K562 (cell line): ENCODE results near the gene PYROXD2. TPM values are rescaled to one million over a fixed set of nuclear protein-coding genes. Genes with fewer than 3 reads are reported as not detected.

ENCODE experiments used
- BDP1 ChIP-seq: IDR thresholded peaks from 3 replicates; pipeline ENCODE4 v1.6.1; 2011; ENCODE audit not compliant: insufficient read length, insufficient read depth
- CBX2 ChIP-seq: fragments of 200-600 bp; sonication (generic); IDR thresholded peaks from one replicate; pipeline ENCODE4 v1.6.1; 2012; ENCODE audit warnings: mild to moderate bottlenecking, low read length, inconsistent platforms; ENCODE audit not compliant: insufficient read depth, poor library complexity, severe bottlenecking
- CC2D1A ChIP-seq: fragments of 450-650 bp; IDR thresholded peaks from 2 replicates; pipeline ENCODE4 v1.6.1; 2017; ENCODE audit warnings: mild to moderate bottlenecking
- FIP1L1 ChIP-seq: fragments of 200-400 bp; formaldehyde crosslinking; IDR thresholded peaks from 2 replicates; pipeline ENCODE4 v1.6.1; 2018; ENCODE audit warnings: mild to moderate bottlenecking, low read depth, low read length; ENCODE audit not compliant: poor library complexity, severe bottlenecking
- FOXM1 ChIP-seq, 2 experiments: fragments of 450-650 bp in 1 of 2; sonication (generic) in 1 of 2; formaldehyde crosslinking in 1 of 2; IDR thresholded peaks; 2 replicates each; pipeline versions ENCODE4 v1.6.1 to v1.9.0; 2017 to 2022; ENCODE audit warnings: low read depth in 2 of 2, mild to moderate bottlenecking in 2 of 2, missing genetic modification reagents in 1 of 2, moderate library complexity in 1 of 2
- KAT2B ChIP-seq: IDR thresholded peaks from one replicate; pipeline ENCODE4 v1.6.1; 2012; ENCODE audit warnings: low read depth, mild to moderate bottlenecking, control low read depth, inconsistent platforms, low read length, moderate library complexity
- MED1 ChIP-seq: sonication (generic); formaldehyde crosslinking; IDR thresholded peaks from 2 replicates; pipeline ENCODE4 v1.8.1; 2023; ENCODE audit warnings: missing genetic modification reagents, borderline replicate concordance
- NCOA1 ChIP-seq: fragments of 450-650 bp; IDR thresholded peaks from 2 replicates; pipeline ENCODE4 v1.6.1; 2016; ENCODE audit warnings: low read depth
- NONO ChIP-seq, 2 experiments: fragments of 200-400 bp in 1 of 2; fragments of 450-650 bp in 1 of 2; formaldehyde crosslinking in 1 of 2; IDR thresholded peaks; 2 replicates each; pipeline ENCODE4 v1.6.1; 2017; ENCODE audit warnings: low read depth in 2 of 2, mild to moderate bottlenecking in 2 of 2, moderate library complexity in 2 of 2, low read length in 1 of 2
- POU5F1 ChIP-seq: fragments of 150-350 bp; IDR thresholded peaks from 2 replicates; pipeline ENCODE4 v1.6.1; 2014; ENCODE audit warnings: borderline replicate concordance, low read length, low read depth, mild to moderate bottlenecking; ENCODE audit not compliant: partially characterized antibody
- RBBP5 ChIP-seq: fragments of 200-600 bp; sonication (generic); IDR thresholded peaks from 2 replicates; pipeline ENCODE4 v1.6.1; 2012; ENCODE audit warnings: borderline replicate concordance, mild to moderate bottlenecking, low read length, control low read depth, inconsistent platforms; ENCODE audit not compliant: insufficient read depth, poor library complexity, severe bottlenecking
- U2AF2 ChIP-seq: fragments of 200-400 bp; formaldehyde crosslinking; optimal IDR thresholded peaks from 2 replicates; pipeline ENCODE3; 2017; ENCODE audit warnings: low read depth, mild to moderate bottlenecking, low read length
- ZNF696 ChIP-seq: fragments of 250-450 bp; sonication (Bioruptor Pico); conservative IDR thresholded peaks from 2 replicates; pipeline ENCODE4 v1.4.0; 2020; ENCODE audit warnings: mild to moderate bottlenecking, moderate library complexity
- polyA plus RNA-seq, 8 experiments: library from polyadenylated mRNA; depleted of rRNA in 4 of 8; stranded (reverse) in 5 of 8; unstranded in 3 of 8; fragments of >200 nt; fragmentation: Nextera tagmentation in 2 of 8; fragmentation: Illumina TruSeq in 1 of 8; extraction: Ambion mirVana in 2 of 8; extraction: Trizol in 1 of 8; gene quantifications; 2 replicates each; pipeline versions ENCODE4 v1.2.1 to v1.2.3, GENCODE V29; 2011 to 2014; ENCODE audit warnings: inconsistent platforms in 1 of 8, missing spikeins in 1 of 8
- total RNA-seq, 7 experiments: library from RNA; depleted of rRNA in 6 of 7; stranded (reverse); fragments of >200 nt in 6 of 7; fragmentation: Illumina TruSeq in 2 of 7; extraction: Trizol in 2 of 7; gene quantifications; 2 replicates each; pipeline versions ENCODE4 v1.2.1 to v1.2.3, GENCODE V29; 2011 to 2021; ENCODE audit warnings: low replicate concordance in 1 of 7
- TF ChIP-seq, protein P1 (sequence below): fragments of 250-450 bp; sonication (Bioruptor Pico); IDR thresholded peaks from 2 replicates; pipeline ENCODE4 v1.5.0; 2021
- TF ChIP-seq, protein P2 (sequence below): fragments of 200-400 bp; formaldehyde crosslinking; IDR thresholded peaks from 2 replicates; pipeline ENCODE4 v1.6.1; 2017; ENCODE audit warnings: mild to moderate bottlenecking, low read depth, low read length, moderate library complexity
- TF ChIP-seq, protein P3 (sequence below): sonication (generic); formaldehyde crosslinking; IDR thresholded peaks from 2 replicates; pipeline ENCODE4 v1.8.0; 2022; ENCODE audit warnings: mild to moderate bottlenecking, missing genetic modification reagents

Gene PYROXD2
- total and polyA plus RNA-seq, 9 of the 15 experiments (the other 6 are each of a cell fraction or from before 2014, with no cell fraction given), result 0.14 to 1.4 (median 0.58) TPM

DNA sequence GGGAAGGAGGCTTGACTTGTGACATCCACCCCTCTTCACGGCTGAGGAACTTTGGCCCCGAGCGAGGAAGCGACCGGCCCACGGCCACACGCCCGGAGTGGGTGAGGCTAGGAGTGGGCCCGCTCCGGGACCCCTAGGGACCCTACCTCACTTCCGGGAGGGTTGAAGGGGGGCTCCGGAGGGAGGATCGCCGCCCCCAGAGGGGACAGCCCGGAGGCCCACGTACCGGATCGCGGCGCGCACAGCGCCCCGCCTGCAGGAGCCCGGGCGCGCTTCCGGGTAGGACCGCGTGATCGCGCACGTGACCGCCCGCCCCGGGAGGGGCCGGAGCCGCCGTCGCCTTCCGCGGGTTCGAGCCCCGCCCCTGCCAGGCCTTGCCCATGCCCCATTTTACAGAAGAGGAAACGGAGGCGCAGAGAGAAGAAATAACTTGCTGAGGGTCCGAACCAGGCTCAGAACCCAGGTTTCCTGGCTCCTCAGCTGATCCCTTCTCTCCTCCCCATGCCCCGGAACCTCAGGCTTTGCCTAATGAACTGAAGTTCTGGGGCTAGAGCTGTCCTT lies 31.8 kb upstream of the PYROXD2 start, which contains the start of gene HPS1 (continued):
- TF ChIP-seq CC2D1A (no peak), NONO (IDR thresholded peaks at IDR 0.05; ENCODE audit: low read depth in 2 of 2, low read length in 1 of 2) (peak in 1 of 2 experiments; percentile 36; a peak in 1 of 4 replicates), ZNF696 (CRISPR knock-in tag) (no peak), POU5F1 (no peak), NCOA1 (no peak), FIP1L1 (no peak), FOXM1 (IDR thresholded peaks at IDR 0.05; ENCODE audit: low read depth) (no peak), FOXM1 (CRISPR knock-in tag; IDR thresholded peaks at IDR 0.05; ENCODE audit: low read depth) (no peak), BDP1 (no peak), CBX2 (no peak), U2AF2 (no peak), KAT2B (no peak), MED1 (no peak), RBBP5 (peak; percentile 82)
- TF ChIP-seq, protein P1, sequence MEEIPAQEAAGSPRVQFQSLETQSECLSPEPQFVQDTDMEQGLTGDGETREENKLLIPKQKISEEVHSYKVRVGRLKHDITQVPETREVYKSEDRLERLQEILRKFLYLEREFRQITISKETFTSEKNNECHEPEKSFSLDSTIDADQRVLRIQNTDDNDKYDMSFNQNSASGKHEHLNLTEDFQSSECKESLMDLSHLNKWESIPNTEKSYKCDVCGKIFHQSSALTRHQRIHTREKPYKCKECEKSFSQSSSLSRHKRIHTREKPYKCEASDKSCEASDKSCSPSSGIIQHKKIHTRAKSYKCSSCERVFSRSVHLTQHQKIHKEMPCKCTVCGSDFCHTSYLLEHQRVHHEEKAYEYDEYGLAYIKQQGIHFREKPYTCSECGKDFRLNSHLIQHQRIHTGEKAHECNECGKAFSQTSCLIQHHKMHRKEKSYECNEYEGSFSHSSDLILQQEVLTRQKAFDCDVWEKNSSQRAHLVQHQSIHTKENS (CRISPR knock-in tag), result no peak
- TF ChIP-seq, protein P2, sequence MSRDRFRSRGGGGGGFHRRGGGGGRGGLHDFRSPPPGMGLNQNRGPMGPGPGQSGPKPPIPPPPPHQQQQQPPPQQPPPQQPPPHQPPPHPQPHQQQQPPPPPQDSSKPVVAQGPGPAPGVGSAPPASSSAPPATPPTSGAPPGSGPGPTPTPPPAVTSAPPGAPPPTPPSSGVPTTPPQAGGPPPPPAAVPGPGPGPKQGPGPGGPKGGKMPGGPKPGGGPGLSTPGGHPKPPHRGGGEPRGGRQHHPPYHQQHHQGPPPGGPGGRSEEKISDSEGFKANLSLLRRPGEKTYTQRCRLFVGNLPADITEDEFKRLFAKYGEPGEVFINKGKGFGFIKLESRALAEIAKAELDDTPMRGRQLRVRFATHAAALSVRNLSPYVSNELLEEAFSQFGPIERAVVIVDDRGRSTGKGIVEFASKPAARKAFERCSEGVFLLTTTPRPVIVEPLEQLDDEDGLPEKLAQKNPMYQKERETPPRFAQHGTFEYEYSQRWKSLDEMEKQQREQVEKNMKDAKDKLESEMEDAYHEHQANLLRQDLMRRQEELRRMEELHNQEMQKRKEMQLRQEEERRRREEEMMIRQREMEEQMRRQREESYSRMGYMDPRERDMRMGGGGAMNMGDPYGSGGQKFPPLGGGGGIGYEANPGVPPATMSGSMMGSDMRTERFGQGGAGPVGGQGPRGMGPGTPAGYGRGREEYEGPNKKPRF, result no peak
- TF ChIP-seq, protein P3, sequence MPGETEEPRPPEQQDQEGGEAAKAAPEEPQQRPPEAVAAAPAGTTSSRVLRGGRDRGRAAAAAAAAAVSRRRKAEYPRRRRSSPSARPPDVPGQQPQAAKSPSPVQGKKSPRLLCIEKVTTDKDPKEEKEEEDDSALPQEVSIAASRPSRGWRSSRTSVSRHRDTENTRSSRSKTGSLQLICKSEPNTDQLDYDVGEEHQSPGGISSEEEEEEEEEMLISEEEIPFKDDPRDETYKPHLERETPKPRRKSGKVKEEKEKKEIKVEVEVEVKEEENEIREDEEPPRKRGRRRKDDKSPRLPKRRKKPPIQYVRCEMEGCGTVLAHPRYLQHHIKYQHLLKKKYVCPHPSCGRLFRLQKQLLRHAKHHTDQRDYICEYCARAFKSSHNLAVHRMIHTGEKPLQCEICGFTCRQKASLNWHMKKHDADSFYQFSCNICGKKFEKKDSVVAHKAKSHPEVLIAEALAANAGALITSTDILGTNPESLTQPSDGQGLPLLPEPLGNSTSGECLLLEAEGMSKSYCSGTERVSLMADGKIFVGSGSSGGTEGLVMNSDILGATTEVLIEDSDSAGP (CRISPR knock-in tag), result no peak
